Measurements from ENCODE around the gene USP40.

- no peak for TF ChIP-seq EP300 (IDR thresholded peaks at IDR 0.05)
- no peak for TF ChIP-seq CTCF (IDR thresholded peaks at IDR 0.05)
- TF ChIP-seq POLR2A (IDR thresholded peaks at IDR 0.05; ENCODE audit: low read depth) = no peak
- no peak for TF ChIP-seq POLR2AphosphoS5 (IDR thresholded peaks at IDR 0.05)
Observed at GRCh38 chr2:233605680-233606079, 39.1 kb upstream of the USP40 start.

Measured in esophagus muscularis mucosa (tissue), 4 donors.